NCI-H187 (cell line): ENCODE measurements around the gene CREB5.
"Not testable (repeated sequence)": the region's sequence is repeated elsewhere in the genome, so short reads cannot be mapped to it uniquely, and the experiment has no call there.

Experiments
- DNase-seq, 2 experiments: peaks; one replicate each; lab custom pipeline; 2025; lab: John Stamatoyannopoulos, UW

CREB5 gene

GRCh38 chr7:28550580-28551186 is 138.4 kb downstream of the CREB5 start:
- no peak for DNase-seq

- DNase-seq = no peak
These were observed 139.0 kb downstream of the CREB5 start for GRCh38 chr7:28551331-28551730.

- DNase-seq = not testable (repeated sequence)
These were observed 139.4 kb downstream of the CREB5 start for GRCh38 chr7:28551766-28552165.

- no peak for DNase-seq
These were observed 142.6 kb downstream of the CREB5 start for GRCh38 chr7:28554802-28555471.

GRCh38 chr7:28556025-28556424 is 143.7 kb downstream of the CREB5 start:
- no peak for DNase-seq

GRCh38 chr7:28556671-28557070 is 144.4 kb downstream of the CREB5 start:
- DNase-seq = no peak

- DNase-seq = no peak
These were observed 145.9 kb downstream of the CREB5 start for GRCh38 chr7:28558236-28558635.

GRCh38 chr7:28560767-28561166 is 148.4 kb downstream of the CREB5 start:
- no peak for DNase-seq

- no peak for DNase-seq
These were observed 151.7 kb downstream of the CREB5 start for GRCh38 chr7:28564033-28564432.

GRCh38 chr7:28564755-28565374 is 152.5 kb downstream of the CREB5 start:
- no peak for DNase-seq

- no peak for DNase-seq
These were observed 153.7 kb downstream of the CREB5 start for GRCh38 chr7:28565980-28566379.

- DNase-seq = no peak
These were observed 158.0 kb downstream of the CREB5 start for GRCh38 chr7:28570113-28570969.

- DNase-seq = no peak
These were observed 158.6 kb downstream of the CREB5 start for GRCh38 chr7:28570970-28571288.

- DNase-seq = no peak
These were observed 159.1 kb downstream of the CREB5 start for GRCh38 chr7:28571405-28571804.

- peak; percentile 88 for DNase-seq
These were observed 160.2 kb downstream of the CREB5 start for GRCh38 chr7:28572321-28573058.

- DNase-seq = peak in 1 of 2 experiments; percentile 57
These were observed 160.8 kb downstream of the CREB5 start for GRCh38 chr7:28573059-28573553.

- DNase-seq = peak in 1 of 2 experiments; percentile 55
These were observed 161.5 kb downstream of the CREB5 start for GRCh38 chr7:28573651-28574301.

- no peak for DNase-seq
These were observed 162.9 kb downstream of the CREB5 start for GRCh38 chr7:28575241-28575643.

GRCh38 chr7:28576656-28577055 is 164.3 kb downstream of the CREB5 start:
- DNase-seq = no peak

GRCh38 chr7:28579571-28579970 is 167.3 kb downstream of the CREB5 start:
- DNase-seq = no peak

GRCh38 chr7:28580665-28581064 is 168.3 kb downstream of the CREB5 start:
- no peak for DNase-seq
